GM21737 (cell line): Measurements from ENCODE around the gene MMD2.
A peak's percentile ranks its signal among the peaks of the same experiment; 100 is the strongest.
"Not testable (repeated sequence)": the region's sequence is repeated elsewhere in the genome, so short reads cannot be mapped to it uniquely, and the experiment has no call there.

Experiments
- ATAC-seq: cut with Tn5 transposase; IDR thresholded peaks from one replicate; pipeline ENCODE4 v1.9.1; 2021; ENCODE audit warnings: mild to moderate bottlenecking, moderate library complexity; ENCODE audit not compliant: unreplicated experiment

Gene MMD2

DNA sequence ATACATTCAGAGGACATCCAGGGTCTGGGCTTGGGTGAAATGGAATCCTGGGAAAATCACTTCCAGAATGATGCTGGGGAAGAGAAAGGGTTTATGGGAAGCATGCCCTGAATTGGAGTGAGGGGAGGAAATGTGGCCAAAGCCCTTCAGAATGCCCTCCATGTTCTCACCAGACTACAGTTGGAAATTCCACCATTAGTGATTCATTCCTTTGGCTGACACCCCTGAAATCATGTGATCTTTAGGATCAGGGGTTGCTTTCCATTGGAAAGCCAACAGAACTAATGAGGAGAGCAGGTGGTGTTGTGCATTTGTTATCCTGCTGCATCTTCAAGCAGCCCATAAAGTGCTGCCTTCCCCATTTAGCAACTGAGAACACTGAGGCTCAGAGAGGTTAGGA, 54.6 kb downstream of the MMD2 start:
- no peak for ATAC-seq

GRCh38 chr7:4895766-4896165, 63.2 kb downstream of the MMD2 start:
- ATAC-seq, result no peak

GRCh38 chr7:4894482-4894881, 64.5 kb downstream of the MMD2 start:
- no peak for ATAC-seq

- ATAC-seq, result no peak
Observed at GRCh38 chr7:4893929-4894475, 65.0 kb downstream of the MMD2 start.

GRCh38 chr7:4893188-4893587, 65.8 kb downstream of the MMD2 start:
- not testable (repeated sequence) for ATAC-seq

DNA sequence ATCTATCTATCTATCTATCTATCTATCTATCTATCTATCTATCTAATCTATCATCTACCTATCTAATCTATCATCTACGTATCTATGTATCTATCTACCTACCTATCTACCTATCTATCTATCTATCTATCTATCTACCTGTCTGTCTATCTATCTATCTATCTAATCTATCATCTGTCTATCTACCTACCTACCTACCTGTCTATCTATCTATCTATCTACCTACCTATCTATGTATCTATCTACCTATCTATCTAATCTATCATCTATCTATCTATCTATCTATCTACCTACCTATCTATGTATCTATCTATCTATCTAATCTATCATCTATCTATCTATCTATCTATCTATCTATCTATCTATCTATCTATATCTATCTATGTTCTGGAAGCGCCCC, 67.5 kb downstream of the MMD2 start:
- ATAC-seq, result not testable (repeated sequence)

- no peak for ATAC-seq
Observed at GRCh38 chr7:4889682-4890081, 69.3 kb downstream of the MMD2 start.

DNA sequence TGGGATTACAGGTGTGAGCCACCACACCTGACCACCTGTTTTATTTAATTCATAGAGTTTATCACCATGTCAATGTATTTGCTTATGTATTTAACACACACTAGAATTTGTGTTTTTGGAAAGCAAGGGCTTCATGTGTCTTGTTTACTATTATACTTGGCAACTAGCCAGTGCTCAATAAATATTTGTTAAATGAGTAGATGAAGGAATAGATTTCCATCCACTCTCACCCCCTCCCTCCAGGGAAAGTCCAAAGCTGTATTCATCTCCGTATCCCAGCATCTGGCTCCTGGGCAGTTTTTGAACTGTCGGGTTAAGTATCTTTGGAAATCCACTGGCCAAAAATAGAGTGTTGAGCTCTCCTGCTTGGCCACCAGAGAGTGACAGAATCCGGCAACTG, 70.8 kb downstream of the MMD2 start:
- no peak for ATAC-seq

GRCh38 chr7:4886671-4887070, 72.3 kb downstream of the MMD2 start:
- ATAC-seq, result no peak

DNA sequence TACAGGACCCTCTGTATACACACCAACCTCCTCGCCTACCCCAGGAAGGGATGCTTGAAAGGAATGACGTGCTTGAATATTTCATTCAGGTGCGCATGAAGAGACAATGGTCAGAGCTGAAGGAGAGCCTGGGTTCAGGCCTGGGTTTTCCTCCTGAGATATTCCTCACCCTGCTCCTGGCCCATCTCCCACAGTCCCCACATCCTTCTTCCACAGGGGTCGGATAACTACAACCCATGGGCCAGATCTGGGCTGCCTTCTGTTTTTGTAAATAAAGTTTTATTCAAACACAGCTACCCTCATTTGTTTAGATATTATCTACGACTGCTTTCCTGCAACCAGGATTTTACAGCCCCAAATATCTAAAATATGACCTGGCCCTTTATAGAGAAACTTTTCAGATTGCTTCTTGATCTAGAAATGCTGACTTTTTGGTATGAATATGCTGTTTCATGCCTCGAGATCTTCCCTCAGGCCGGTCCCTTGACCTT, 73.6 kb downstream of the MMD2 start:
- no peak for ATAC-seq

- ATAC-seq, result no peak
Observed at GRCh38 chr7:4884164-4884563, 74.8 kb downstream of the MMD2 start.

GRCh38 chr7:4883372-4884144, 75.4 kb downstream of the MMD2 start, which contains the start of gene RADIL:
TSS of gene RADIL (minus strand) at chr7:4883716. CDS start at chr7:4878139, 5,577 bp downstream.
- ATAC-seq, result peak; percentile 84

- no peak for ATAC-seq
Observed at GRCh38 chr7:4883033-4883371, 76.0 kb downstream of the MMD2 start.

- no peak for ATAC-seq
Observed at GRCh38 chr7:4882169-4883032, 76.6 kb downstream of the MMD2 start.

GRCh38 chr7:4880218-4880617, 78.8 kb downstream of the MMD2 start:
- no peak for ATAC-seq

GRCh38 chr7:4879396-4880081, 79.4 kb downstream of the MMD2 start:
- ATAC-seq, result no peak

- ATAC-seq, result no peak
Observed at GRCh38 chr7:4878336-4879335, 80.4 kb downstream of the MMD2 start.

GRCh38 chr7:4876586-4876985, 82.4 kb downstream of the MMD2 start:
- no peak for ATAC-seq

GRCh38 chr7:4875391-4875790, 83.6 kb downstream of the MMD2 start:
- ATAC-seq, result no peak
